K562 (cell line): ENCODE results near the gene OST4. TPM values are rescaled to one million over a fixed set of nuclear protein-coding genes. Genes with fewer than 3 reads are reported as not detected.
A peak's percentile ranks its signal among the peaks of the same experiment; 100 is the strongest.

Experiments used
- ATAC-seq: fragments of 200-7000 bp; cut with Tn5 transposase; 3 replicates; pipeline ENCODE4 v1.9.1; 2020; ENCODE audit warnings: moderate library complexity
- BruUV-seq: library from RNA; stranded (reverse); fragments of 400-500 nt; replicated peaks from 2 replicates; lab custom pipeline; 2021; lab: Mats Ljungman, UMichigan
- CTCF ChIA-PET: fragments of 300-600 bp; formaldehyde crosslinking; extraction: SDS; loops from one replicate; lab custom pipeline; 2021; ENCODE audit warnings: low intra/inter-chr PET ratio; lab: Yijun Ruan, JAX
- POLR2A ChIA-PET: fragments of 300-600, 350-650 bp; sonication (Branson Sonifier 250); formaldehyde crosslinking; extraction: SDS; loops from one replicate; lab custom pipeline; 2021; ENCODE audit warnings: antibody characterized with exemption, inconsistent platforms; lab: Yijun Ruan, JAX
- DNase-seq, 4 experiments: peaks; one replicate each; pipeline versions ENCODE4 v3.0.0 to v3.0.0-alpha.2; 2011 to 2018; ENCODE audit warnings: low spot score in 3 of 4, mixed read lengths in 3 of 4; ENCODE audit errors: extremely low read depth in 1 of 4
- FAIRE-seq: peaks from 2 replicates; lab custom pipeline; 2011; peaks lifted over from hg19 to GRCh38; lab: Jason Lieb, UNC
- H2AFZ ChIP-seq: 2 replicates; pipeline ENCODE4 v1.6.0; 2011; ENCODE audit warnings: low read depth, low read length, control low read depth, inconsistent platforms
- H3K27ac ChIP-seq: fragments of 200-600 bp; 3 replicates; pipeline ENCODE4 v1.8.0; 2011; ENCODE audit warnings: low read depth, mild to moderate bottlenecking, control low read depth, inconsistent platforms, low read length, moderate library complexity, mixed read lengths; ENCODE audit errors: extremely low read depth
- H3K27me3 ChIP-seq, 2 experiments: fragments of 300-600 bp in 1 of 2; 2 replicates in 1 of 2; 3 replicates in 1 of 2; pipeline versions ENCODE4 v1.6.0 to v1.8.0; 2011; ENCODE audit warnings: inconsistent platforms in 2 of 2, low read length in 2 of 2, mild to moderate bottlenecking in 1 of 2, mixed read lengths in 1 of 2, moderate library complexity in 1 of 2; ENCODE audit not compliant: control insufficient read depth in 2 of 2, insufficient read depth in 2 of 2
- H3K36me3 ChIP-seq: fragments of 300-600 bp; 3 replicates; pipeline ENCODE4 v1.8.0; 2011; ENCODE audit warnings: mild to moderate bottlenecking, low read length, inconsistent platforms; ENCODE audit not compliant: control insufficient read depth, insufficient read depth
- H3K4me1 ChIP-seq, 2 experiments: fragments of 200-600 bp in 1 of 2; replicated peaks in 1 of 2; 2 replicates in 1 of 2; 3 replicates in 1 of 2; pipeline versions ENCODE4 v1.5.1 to v1.8.0; 2011; ENCODE audit warnings: inconsistent platforms in 2 of 2, low read length in 2 of 2, mild to moderate bottlenecking in 1 of 2, mixed read lengths in 1 of 2, moderate library complexity in 1 of 2; ENCODE audit not compliant: control insufficient read depth in 2 of 2, insufficient read depth in 2 of 2
- H3K4me2 ChIP-seq: 2 replicates; pipeline ENCODE4 v1.6.1; 2011; ENCODE audit warnings: low read length, control low read depth, inconsistent platforms, mixed read lengths; ENCODE audit not compliant: insufficient read depth
- H3K4me3 ChIP-seq: fragments of 200-600 bp; sonication (generic), shearing (Covaris generic); 2 replicates; pipeline ENCODE4 v1.5.1; 2016; ENCODE audit warnings: control low read depth, inconsistent platforms
- H3K79me2 ChIP-seq: fragments of 200-600 bp; 3 replicates; pipeline ENCODE4 v1.8.0; 2011; ENCODE audit warnings: low read length, inconsistent platforms; ENCODE audit not compliant: control insufficient read depth, insufficient read depth
- H3K9ac ChIP-seq, 2 experiments: 2 replicates each; pipeline versions ENCODE4 v1.6.0 to v1.6.1; 2011; ENCODE audit warnings: low read depth in 2 of 2, low read length in 2 of 2, control low read depth in 1 of 2, inconsistent platforms in 1 of 2, mild to moderate bottlenecking in 1 of 2, mixed read lengths in 1 of 2; ENCODE audit not compliant: insufficient read depth in 1 of 2
- H3K9me1 ChIP-seq: one replicate; pipeline ENCODE4 v1.6.0; 2011; ENCODE audit warnings: inconsistent platforms, mild to moderate bottlenecking, low read length, moderate library complexity; ENCODE audit not compliant: control insufficient read depth, insufficient read depth
- H3K9me3 ChIP-seq: replicated peaks from 2 replicates; pipeline ENCODE4 v1.5.1; 2011; ENCODE audit warnings: low read depth, low read length, inconsistent platforms; ENCODE audit not compliant: control insufficient read depth, insufficient read depth
- H4K20me1 ChIP-seq: replicated peaks from 2 replicates; pipeline ENCODE4 v1.6.1; 2011; ENCODE audit warnings: low read length, inconsistent platforms, mixed read lengths; ENCODE audit not compliant: control insufficient read depth, insufficient read depth
- NCOA1 ChIP-seq: fragments of 450-650 bp; IDR thresholded peaks from 2 replicates; pipeline ENCODE4 v1.6.1; 2016; ENCODE audit warnings: low read depth
- VEZF1 ChIP-seq: fragments of 200-800 bp; sonication (Bioruptor generic); IDR thresholded peaks from 2 replicates; pipeline ENCODE4 v1.6.1; 2017; ENCODE audit warnings: missing genetic modification characterization, missing compliant biosample characterization
- ZBTB33 ChIP-seq: sonication (generic); formaldehyde crosslinking; IDR thresholded peaks from 2 replicates; pipeline ENCODE4 v1.8.1; 2023; ENCODE audit warnings: mild to moderate bottlenecking, missing genetic modification reagents
- WGBS: fragments of 100-300 bp; shearing (Covaris generic); methylation state at CpG from one replicate; pipeline ENCODE4 v1.1.6; 2016; ENCODE audit warnings: low coverage, mixed read lengths; ENCODE audit not compliant: insufficient coverage; ENCODE audit errors: missing lambda C conversion rate; 5-methylcytosine and 5-hydroxymethylcytosine counted together
- in situ Hi-C: fragments of 300-500 bp; cut with MboI; formaldehyde crosslinking; loops from 4 replicates; pipeline ENCODE4 v1.15.0; 2018; ENCODE audit warnings: inconsistent platforms, mixed read lengths
- intact Hi-C: fragments of 100-400 bp; cut with micrococcal nuclease; formaldehyde crosslinking; loops from 2 replicates; pipeline ENCODE4 v1.14.2; 2022
- polyA plus RNA-seq, 8 experiments: library from polyadenylated mRNA; depleted of rRNA in 4 of 8; stranded (reverse) in 5 of 8; unstranded in 3 of 8; fragments of >200 nt; fragmentation: Nextera tagmentation in 2 of 8; fragmentation: Illumina TruSeq in 1 of 8; extraction: Ambion mirVana in 2 of 8; extraction: Trizol in 1 of 8; gene quantifications; 2 replicates each; pipeline versions ENCODE4 v1.2.1 to v1.2.3, GENCODE V29; 2011 to 2014; ENCODE audit warnings: inconsistent platforms in 1 of 8, missing spikeins in 1 of 8
- total RNA-seq, 7 experiments: library from RNA; depleted of rRNA in 6 of 7; stranded (reverse); fragments of >200 nt in 6 of 7; fragmentation: Illumina TruSeq in 2 of 7; extraction: Trizol in 2 of 7; gene quantifications; 2 replicates each; pipeline versions ENCODE4 v1.2.1 to v1.2.3, GENCODE V29; 2011 to 2021; ENCODE audit warnings: low replicate concordance in 1 of 7
- TF ChIP-seq, protein P1 (sequence below), 2 experiments: fragments of 150-350 bp in 1 of 2; IDR thresholded peaks; 2 replicates each; pipeline ENCODE4 v1.6.1; 2012 to 2016; ENCODE audit warnings: low read depth in 2 of 2, low read length in 2 of 2, mild to moderate bottlenecking in 1 of 2, moderate library complexity in 1 of 2

Gene OST4
- total and polyA plus RNA-seq, 9 of the 15 experiments (the other 6 are each of a cell fraction or from before 2014, with no cell fraction given): 186 to 1,155 (median 355) TPM

DNA sequence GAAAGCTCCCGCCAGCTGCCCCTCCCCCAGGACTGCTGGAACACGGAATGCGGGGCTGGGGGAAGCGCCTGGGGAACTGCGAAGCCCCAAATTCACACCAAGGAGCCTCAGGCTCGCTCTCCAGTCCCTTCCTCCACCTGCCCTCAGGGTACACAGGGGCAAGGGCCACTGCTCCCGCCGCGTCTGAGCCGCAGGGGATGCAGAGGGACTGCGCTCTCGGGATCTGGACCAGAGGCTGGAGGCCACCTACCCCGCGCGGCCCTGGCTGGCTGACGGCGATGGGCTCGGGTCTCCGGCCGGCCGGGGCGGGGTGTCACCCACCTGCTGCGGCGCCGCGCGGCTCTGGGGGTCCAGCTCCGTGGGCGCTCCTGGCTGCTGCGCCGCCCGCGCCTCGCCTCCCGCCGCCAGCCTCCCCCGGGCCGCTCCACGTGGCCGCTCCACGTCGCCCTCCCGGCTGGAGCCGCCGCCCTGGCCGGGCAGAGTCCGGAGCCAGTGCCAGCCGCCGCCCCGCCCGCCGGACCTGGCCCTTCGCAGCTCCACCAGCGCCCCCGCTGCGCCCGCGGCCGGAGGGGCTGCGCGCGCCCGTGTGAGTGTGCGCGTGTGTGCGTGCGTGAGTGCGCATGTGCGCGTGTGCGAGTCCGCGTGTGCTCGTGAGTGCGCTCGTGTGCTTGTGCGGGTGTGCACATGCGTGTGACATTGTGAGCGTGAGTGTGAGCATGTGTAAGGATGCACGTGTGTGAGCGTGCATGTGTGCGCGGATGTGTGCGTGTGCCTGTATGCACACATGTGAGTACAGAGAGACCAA lies 47.3 kb upstream of the OST4 start, which contains the start of gene CGREF1:
Gene CGREF1, minus strand, starts transcription at position 604 of the 805 bp plus-strand sequence. CDS start 14,762 bp downstream, outside the sequence.
- H3K4me2 ChIP-seq: no peak within 1 kb of the TSS
- no peak for ATAC-seq
- in situ Hi-C loops (no loop called here), intact Hi-C loops (no loop called here)
- H3K9me1 ChIP-seq: no peaks in the 10 kb centered on the region
- no peaks in the 10 kb centered on the region for H3K79me2 ChIP-seq
- no peaks in the 10 kb centered on the region for H3K9me3 ChIP-seq
- H3K9ac ChIP-seq: no peak within 1 kb of the TSS
- TF ChIP-seq NCOA1 (no peak), ZBTB33 (CRISPR knock-in tag) (0 out of 2 replicates have a peak, but pooled peaks have one; percentile 38), VEZF1 (CRISPR knock-in tag) (no peak)
- TF ChIP-seq, protein P1, sequence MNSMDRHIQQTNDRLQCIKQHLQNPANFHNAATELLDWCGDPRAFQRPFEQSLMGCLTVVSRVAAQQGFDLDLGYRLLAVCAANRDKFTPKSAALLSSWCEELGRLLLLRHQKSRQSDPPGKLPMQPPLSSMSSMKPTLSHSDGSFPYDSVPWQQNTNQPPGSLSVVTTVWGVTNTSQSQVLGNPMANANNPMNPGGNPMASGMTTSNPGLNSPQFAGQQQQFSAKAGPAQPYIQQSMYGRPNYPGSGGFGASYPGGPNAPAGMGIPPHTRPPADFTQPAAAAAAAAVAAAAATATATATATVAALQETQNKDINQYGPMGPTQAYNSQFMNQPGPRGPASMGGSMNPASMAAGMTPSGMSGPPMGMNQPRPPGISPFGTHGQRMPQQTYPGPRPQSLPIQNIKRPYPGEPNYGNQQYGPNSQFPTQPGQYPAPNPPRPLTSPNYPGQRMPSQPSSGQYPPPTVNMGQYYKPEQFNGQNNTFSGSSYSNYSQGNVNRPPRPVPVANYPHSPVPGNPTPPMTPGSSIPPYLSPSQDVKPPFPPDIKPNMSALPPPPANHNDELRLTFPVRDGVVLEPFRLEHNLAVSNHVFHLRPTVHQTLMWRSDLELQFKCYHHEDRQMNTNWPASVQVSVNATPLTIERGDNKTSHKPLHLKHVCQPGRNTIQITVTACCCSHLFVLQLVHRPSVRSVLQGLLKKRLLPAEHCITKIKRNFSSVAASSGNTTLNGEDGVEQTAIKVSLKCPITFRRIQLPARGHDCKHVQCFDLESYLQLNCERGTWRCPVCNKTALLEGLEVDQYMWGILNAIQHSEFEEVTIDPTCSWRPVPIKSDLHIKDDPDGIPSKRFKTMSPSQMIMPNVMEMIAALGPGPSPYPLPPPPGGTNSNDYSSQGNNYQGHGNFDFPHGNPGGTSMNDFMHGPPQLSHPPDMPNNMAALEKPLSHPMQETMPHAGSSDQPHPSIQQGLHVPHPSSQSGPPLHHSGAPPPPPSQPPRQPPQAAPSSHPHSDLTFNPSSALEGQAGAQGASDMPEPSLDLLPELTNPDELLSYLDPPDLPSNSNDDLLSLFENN (IDR thresholded peaks at IDR 0.05; ENCODE audit: low read depth in 2 of 2, low read length in 2 of 2): no peak
- BruUV-seq: no TSS peak
- no peak for DNase-seq
- no peak within 1 kb of the TSS for H3K4me3 ChIP-seq
- no peak within 1 kb of the TSS for H2AFZ ChIP-seq
- CTCF ChIA-PET: no interaction called here
- POLR2A ChIA-PET: interaction anchor here (0.8 kb wide), 1 partner anchor 40 kb away, joined by 3 read pairs; no protein-coding TSS in a partner anchor
- peaks cover 7 to 11% of the 10 kb centered on the region in 2 experiments; a peak in 4 of 5 replicates for H3K27me3 ChIP-seq
- H3K4me1 ChIP-seq: peaks cover 4 to 19% of the 10 kb centered on the region in 2 experiments; a peak in 3 of 5 replicates
- 68% methylated on average over 21 of the region's 84 CpGs for WGBS
- H4K20me1 ChIP-seq: no peaks in the 10 kb centered on the region
- H3K36me3 ChIP-seq: no peaks in the 10 kb centered on the region
- H3K27ac ChIP-seq: no peak within 1 kb of the TSS
- FAIRE-seq: no peak
